Right lung (tissue), 5 donors: Measurements from ENCODE around the gene GOLGA8T. TPM values are rescaled to one million over a fixed set of nuclear protein-coding genes. Genes with fewer than 3 reads are reported as not detected.
"Not testable (repeated sequence)": the region's sequence is repeated elsewhere in the genome, so short reads cannot be mapped to it uniquely, and the experiment has no call there.

ENCODE experiments used
- DNase-seq, 2 donors: peaks; one replicate each; pipeline ENCODE4 v3.0.0-alpha.2; 2013
- polyA plus RNA-seq, 5 donors: library from polyadenylated mRNA; unstranded; fragments of 120-200 nt; gene quantifications; one replicate each; pipeline versions ENCODE4 v1.2.1 to v1.2.3, GENCODE V29; 2013; ENCODE audit warnings: inconsistent platforms in 1 of 5, low replicate concordance in 1 of 5; ENCODE audit not compliant: insufficient read length in 5 of 5, insufficient read depth in 1 of 5

The GOLGA8T gene
- polyA plus RNA-seq, 5 donors, result 0.21 TPM; not detected in 4

GRCh38 chr15:30191639-30192038 is 56.8 kb downstream of the GOLGA8T start:
- not testable (repeated sequence) for DNase-seq

GRCh38 chr15:30192119-30192745 is 57.4 kb downstream of the GOLGA8T start:
- DNase-seq, result not testable (repeated sequence)

DNA sequence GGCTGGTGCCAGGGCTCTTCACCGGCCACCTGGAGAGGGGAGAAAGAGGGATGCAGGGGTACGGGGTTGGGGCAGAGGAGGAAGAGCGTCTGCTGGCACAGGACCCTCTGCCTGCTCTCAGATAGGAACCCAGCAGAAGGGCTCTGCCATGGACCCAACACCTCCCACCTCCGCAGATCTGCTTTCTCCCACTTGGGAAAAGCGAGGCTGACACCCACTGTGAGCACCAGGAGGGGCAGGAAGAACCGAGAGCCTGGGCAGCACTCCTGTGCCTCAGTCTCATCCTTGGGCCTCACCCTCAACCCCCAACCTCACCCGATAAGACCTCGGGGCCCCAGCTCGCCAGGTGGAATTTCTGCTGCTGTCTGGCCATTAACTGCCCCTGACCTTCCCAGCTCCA is 58.0 kb downstream of the GOLGA8T start:
- DNase-seq, result not testable (repeated sequence)

Other genes starting within 250 kb of the GOLGA8T start
- 1 to 10 TPM; 1.4 to 2.4 (median 1.8) TPM for gene GOLGA8J, start 52.1 kb upstream of the GOLGA8T start, polyA plus RNA-seq